Testis (tissue), 3 donors: ENCODE results near the gene CCDC157. TPM values are rescaled to one million over a fixed set of nuclear protein-coding genes. Genes with fewer than 3 reads are reported as not detected.

Source experiments
- DNase-seq: peaks from one replicate; pipeline ENCODE4 v3.0.0-alpha.2; 2019
- H3K27ac ChIP-seq, 2 donors: fragments of 200-600 bp; sonication (generic); one replicate each; pipeline ENCODE4 v1.5.1; 2019
- H3K27me3 ChIP-seq: fragments of 200-600 bp; sonication (generic); one replicate; pipeline ENCODE4 v1.5.1; 2019
- H3K36me3 ChIP-seq: fragments of 200-600 bp; sonication (generic); one replicate; pipeline ENCODE4 v1.5.1; 2017; ENCODE audit warnings: low read depth; ENCODE audit errors: missing control alignments
- H3K4me1 ChIP-seq: fragments of 200-600 bp; sonication (generic); one replicate; pipeline ENCODE4 v1.5.1; 2019
- H3K4me3 ChIP-seq, 2 donors: fragments of 200-600 bp; sonication (generic); one replicate each; pipeline ENCODE4 v1.5.1; 2017 to 2019
- H3K9me3 ChIP-seq: fragments of 200-600 bp; sonication (generic); one replicate; pipeline ENCODE4 v1.5.1; 2017
- POLR2A ChIP-seq: fragments of 450-650 bp; IDR thresholded peaks from one replicate; pipeline ENCODE4 v1.6.1; 2017; ENCODE audit warnings: antibody characterized with exemption, mild to moderate bottlenecking, moderate library complexity
- WGBS, 2 donors: methylation state at CpG; one replicate each; pipeline ENCODE4 v1.1.5; 2018; 5-methylcytosine and 5-hydroxymethylcytosine counted together
- intact Hi-C: fragments of 100-400 bp; cut with DNase I; formaldehyde crosslinking; loops from one replicate; pipeline ENCODE4 v1.15.1; 2023; ENCODE audit warnings: low total_unique reads
- polyA plus RNA-seq: library from polyadenylated mRNA; stranded (reverse); fragments of 350-450 nt; fragmentation: Illumina TruSeq; extraction: RNeasy Lipid Tissue Mini Kit (QIAGEN cat#74804); gene quantifications from one replicate; pipeline ENCODE4 v1.2.3, GENCODE V29; 2014; ENCODE audit warnings: low read depth, low replicate concordance; ENCODE audit not compliant: insufficient read depth
- small RNA-seq, 2 donors: library from RNA; depleted of rRNA; stranded (forward); fragments of <200 nt; gene quantifications; one replicate each; pipeline ENCODE3, GENCODE V24; 2016
- total RNA-seq, 2 donors: library from RNA; depleted of rRNA; stranded (reverse); fragments of >200 nt; gene quantifications; one replicate each; pipeline ENCODE4 v1.2.3, GENCODE V29; 2016
- TF ChIP-seq, protein P1 (sequence below), 3 experiments: fragments of 450-650 bp in 2 of 3; fragments of 200-600 bp in 1 of 3; sonication (generic) in 1 of 3; IDR thresholded peaks; one replicate each; pipeline ENCODE4 v1.5.1; 2016 to 2019; ENCODE audit warnings: antibody characterized with exemption in 3 of 3, mild to moderate bottlenecking in 2 of 3, moderate library complexity in 1 of 3

The CCDC157 gene
- total and polyA plus RNA-seq, 3 donors from 2014 or later: 69.2 to 81.9 (median 70.1) TPM

DNA sequence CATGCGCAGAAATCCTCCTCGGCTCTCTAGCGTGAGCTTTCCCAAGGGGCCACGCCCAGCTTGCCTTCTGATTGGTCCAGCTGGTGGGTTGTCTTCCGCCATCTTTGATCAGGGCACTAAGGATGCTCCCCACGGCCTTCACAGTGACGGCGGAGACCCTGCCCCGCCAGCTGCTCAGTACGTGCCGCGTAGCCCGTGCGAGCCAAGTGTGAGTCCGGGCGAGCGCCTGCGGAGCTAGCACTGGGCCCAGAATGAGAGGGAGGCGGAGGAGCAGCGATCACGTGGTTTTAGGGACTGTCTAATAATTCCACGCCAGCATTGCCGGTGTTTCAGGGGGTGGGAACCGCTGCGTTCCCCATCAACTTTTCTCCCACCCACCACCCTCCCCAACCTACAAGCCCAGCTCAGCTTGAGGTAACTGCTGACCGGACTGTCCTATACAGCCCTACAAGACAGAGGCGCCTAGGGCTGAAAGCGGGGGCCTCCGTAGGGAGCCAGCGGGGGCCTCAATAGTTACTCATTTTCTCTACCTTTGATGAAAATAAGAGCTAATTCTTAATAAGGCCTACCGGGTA is 67.2 kb downstream of the CCDC157 start:
- WGBS, 2 donors: 1% methylated on average over 20 to 31 of the region's 31 CpGs
- intact Hi-C loops: no loop called here
- TF ChIP-seq, protein P1, sequence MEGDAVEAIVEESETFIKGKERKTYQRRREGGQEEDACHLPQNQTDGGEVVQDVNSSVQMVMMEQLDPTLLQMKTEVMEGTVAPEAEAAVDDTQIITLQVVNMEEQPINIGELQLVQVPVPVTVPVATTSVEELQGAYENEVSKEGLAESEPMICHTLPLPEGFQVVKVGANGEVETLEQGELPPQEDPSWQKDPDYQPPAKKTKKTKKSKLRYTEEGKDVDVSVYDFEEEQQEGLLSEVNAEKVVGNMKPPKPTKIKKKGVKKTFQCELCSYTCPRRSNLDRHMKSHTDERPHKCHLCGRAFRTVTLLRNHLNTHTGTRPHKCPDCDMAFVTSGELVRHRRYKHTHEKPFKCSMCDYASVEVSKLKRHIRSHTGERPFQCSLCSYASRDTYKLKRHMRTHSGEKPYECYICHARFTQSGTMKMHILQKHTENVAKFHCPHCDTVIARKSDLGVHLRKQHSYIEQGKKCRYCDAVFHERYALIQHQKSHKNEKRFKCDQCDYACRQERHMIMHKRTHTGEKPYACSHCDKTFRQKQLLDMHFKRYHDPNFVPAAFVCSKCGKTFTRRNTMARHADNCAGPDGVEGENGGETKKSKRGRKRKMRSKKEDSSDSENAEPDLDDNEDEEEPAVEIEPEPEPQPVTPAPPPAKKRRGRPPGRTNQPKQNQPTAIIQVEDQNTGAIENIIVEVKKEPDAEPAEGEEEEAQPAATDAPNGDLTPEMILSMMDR (IDR thresholded peaks at IDR 0.05): peak in 1 of 3 experiments; percentile 6
- no peak for TF ChIP-seq POLR2A
- peak overlapping the region; percentile 94 to 96 for H3K27ac ChIP-seq
- peaks cover 54% of the 10 kb centered on the region for H3K4me1 ChIP-seq
- H3K27me3 ChIP-seq: no peaks in the 10 kb centered on the region
- no peaks in the 10 kb centered on the region for H3K9me3 ChIP-seq
- peak overlapping the region; percentile 77 to 85 for H3K4me3 ChIP-seq
- no peaks in the 10 kb centered on the region for H3K36me3 ChIP-seq
- DNase-seq: peak; percentile 99

DNA sequence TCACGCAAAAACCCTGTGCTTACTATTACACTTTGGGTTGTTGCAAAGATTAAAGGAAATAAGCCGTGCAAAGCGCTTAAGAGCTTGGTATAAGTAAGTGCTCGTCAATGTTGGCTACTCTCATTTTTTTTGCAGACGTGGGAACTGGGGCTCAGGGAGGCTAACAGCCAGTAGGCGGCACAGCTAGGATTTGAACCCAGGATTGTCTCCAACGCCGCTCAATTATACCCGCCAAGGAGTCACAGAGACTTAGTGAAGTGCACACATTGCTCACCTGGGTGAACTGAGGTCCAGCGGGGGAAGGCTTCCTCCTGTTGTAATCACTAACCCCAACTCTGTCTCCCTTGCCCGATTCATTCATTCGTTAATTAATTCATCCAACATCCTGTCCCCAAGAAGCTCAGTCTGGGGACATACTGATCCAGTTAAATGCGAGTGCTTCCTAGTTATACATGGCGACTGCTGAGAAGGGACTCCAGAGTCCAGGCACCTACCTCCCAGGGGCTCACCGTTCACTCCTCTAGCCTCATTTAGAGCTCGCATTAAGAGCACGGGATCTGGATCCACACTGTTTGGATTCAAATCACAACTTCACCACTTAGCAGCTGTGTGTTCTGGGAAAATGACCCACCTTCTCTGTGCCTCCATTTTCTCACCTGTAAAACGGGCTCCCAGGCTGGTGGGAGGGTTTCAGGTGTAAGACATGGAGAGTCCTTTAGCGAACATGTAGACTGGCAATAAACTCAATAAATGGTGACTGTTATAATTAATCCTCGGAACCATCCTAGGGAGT is 67.9 kb downstream of the CCDC157 start:
- Histone ChIP-seq H3K36me3 (no peaks in the 10 kb centered on the region), H3K27ac (peak overlapping the region; percentile 94 to 96), H3K9me3 (no peaks in the 10 kb centered on the region), H3K4me1 (peaks cover 54% of the 10 kb centered on the region), H3K4me3 (peak overlapping the region; percentile 77 to 85), H3K27me3 (no peaks in the 10 kb centered on the region)
- no peak for DNase-seq
- WGBS, 2 donors: 21 to 39% methylated on average over 20 of the region's 20 CpGs
- intact Hi-C loops: no loop called here
- TF ChIP-seq POLR2A: no peak
- TF ChIP-seq, protein P1 (IDR thresholded peaks at IDR 0.05): peak in 1 of 3 experiments; percentile 7

DNA sequence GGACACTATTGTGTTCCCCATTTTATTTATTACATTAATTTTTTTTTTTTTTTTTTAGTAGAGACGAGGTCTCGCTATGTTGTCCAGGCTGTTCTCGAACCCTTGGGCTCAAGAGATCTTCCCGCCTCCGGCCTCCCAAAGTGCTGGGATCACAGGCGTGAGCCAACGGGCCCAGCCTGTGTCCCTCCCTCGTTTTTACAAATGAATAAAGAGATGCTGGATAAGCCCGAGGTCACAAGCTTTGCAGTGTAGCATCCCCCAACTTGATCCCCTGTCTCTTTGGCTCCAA is 68.5 kb downstream of the CCDC157 start:
- TF ChIP-seq POLR2A: no peak
- TF ChIP-seq, protein P1 (IDR thresholded peaks at IDR 0.05): no peak
- Histone ChIP-seq H3K27me3 (no peaks in the 10 kb centered on the region), H3K4me3 (peak overlapping the region; percentile 54 to 80), H3K27ac (peak overlapping the region; percentile 63 to 76), H3K4me1 (peaks cover 50% of the 10 kb centered on the region), H3K9me3 (no peaks in the 10 kb centered on the region), H3K36me3 (no peaks in the 10 kb centered on the region)
- DNase-seq: no peak
- 1 to 7% methylated on average over 7 to 9 of the region's 9 CpGs for WGBS, 2 donors
- intact Hi-C loops: no loop called here

DNA sequence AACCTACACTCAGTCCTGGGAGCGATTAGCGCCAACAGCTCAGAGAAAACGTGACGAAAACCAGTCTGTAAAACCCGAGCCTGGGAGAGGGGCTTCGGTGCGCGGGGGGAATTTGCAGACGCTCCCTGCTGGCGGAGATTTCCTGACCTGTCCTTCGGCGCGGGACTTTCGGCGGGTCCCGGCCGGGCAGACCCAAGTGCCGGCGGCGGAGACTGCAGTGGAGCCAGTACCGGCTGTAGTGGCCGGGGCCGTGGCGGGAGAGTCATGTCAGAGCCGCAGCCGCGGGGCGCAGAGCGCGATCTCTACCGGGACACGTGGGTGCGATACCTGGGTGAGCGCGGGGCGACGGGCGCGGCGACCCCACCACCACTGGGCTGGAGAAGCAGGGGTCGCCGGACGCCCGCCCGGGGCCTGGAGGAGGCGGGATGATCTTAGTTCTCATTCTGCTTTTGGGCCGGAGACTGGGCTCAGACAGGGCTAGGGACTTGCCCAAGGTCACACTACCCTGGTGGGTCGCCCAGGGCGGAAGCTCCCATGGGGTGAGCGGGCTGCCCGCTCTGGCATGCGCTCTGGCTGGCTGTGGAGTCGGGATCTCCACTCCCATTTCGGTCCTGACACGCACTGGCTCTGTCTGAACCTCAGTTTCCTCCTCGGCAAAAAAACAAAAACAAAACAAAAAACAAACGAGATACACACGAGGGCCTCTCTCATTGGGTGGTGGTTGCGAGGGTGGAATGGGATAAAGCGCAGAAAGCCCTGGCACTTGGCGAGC is 69.0 kb downstream of the CCDC157 start, which contains the start of gene MTFP1:
Gene MTFP1, plus strand, starts transcription at position 153 of the 772 bp plus-strand sequence. Its CDS starts 112 bp downstream, at position 265.
- H3K27ac ChIP-seq: peak within 1 kb of the TSS; percentile 63 to 96
- peak; percentile 79 for DNase-seq
- H3K4me3 ChIP-seq: peak within 1 kb of the TSS; percentile 54 to 80
- H3K27me3 ChIP-seq: no peaks in the 10 kb centered on the region
- H3K36me3 ChIP-seq: no peaks in the 10 kb centered on the region
- H3K4me1 ChIP-seq: peaks cover 45% of the 10 kb centered on the region
- 2% methylated on average over 36 to 43 of the region's 61 CpGs for WGBS, 2 donors
- TF ChIP-seq, protein P1 (IDR thresholded peaks at IDR 0.05): peak in 1 of 3 experiments; percentile 11
- no peak for TF ChIP-seq POLR2A
- intact Hi-C loops: no loop called here
- H3K9me3 ChIP-seq: no peaks in the 10 kb centered on the region

Small RNAs within 50 kb of the gene (small RNA-seq; reads per million reads assigned to genes)
- gene AC004832.3: 0 reads per million in 2 donors
- gene RNU6-564P: 0 reads per million in 2 donors

Other genes with a start within 250 kb of the CCDC157 start
- gene LIF, start 110.2 kb upstream of the CCDC157 start, total RNA-seq: 1 to 10 TPM in 1 of 2 donors, under 1 TPM in 1; 0.08 to 1.4 TPM
- gene LIF, start 110.2 kb upstream of the CCDC157 start, polyA plus RNA-seq: 1.4 TPM
- gene OSM, start 90.2 kb upstream of the CCDC157 start, total RNA-seq: 1 to 10 TPM in 1 of 2 donors, not detected in 1; 1.6 TPM
- 0.69 TPM for gene OSM, start 90.2 kb upstream of the CCDC157 start, polyA plus RNA-seq
- gene CASTOR1, start 67.5 kb upstream of the CCDC157 start, total RNA-seq: 10 to 100 TPM; 36.7 to 71.4 TPM
- gene CASTOR1, start 67.5 kb upstream of the CCDC157 start, polyA plus RNA-seq: 32.8 TPM
- 10 to 100 TPM; 48.4 to 79.1 TPM for gene TBC1D10A, start 30.1 kb upstream of the CCDC157 start, total RNA-seq
- gene TBC1D10A, start 30.1 kb upstream of the CCDC157 start, polyA plus RNA-seq: 51.0 TPM
- 100 to 1,000 TPM; 159 to 174 TPM for gene SF3A1, start 113 bp upstream of the CCDC157 start, total RNA-seq
- gene SF3A1, start 113 bp upstream of the CCDC157 start, polyA plus RNA-seq: 272 TPM
- gene RNF215, start 30.4 kb downstream of the CCDC157 start, total RNA-seq: 10 to 100 TPM; 20.9 to 24.6 TPM
- gene RNF215, start 30.4 kb downstream of the CCDC157 start, polyA plus RNA-seq: 18.2 TPM
- gene SEC14L2, start 40.0 kb downstream of the CCDC157 start, total RNA-seq: 1 to 10 TPM; 2.2 to 3.5 TPM
- 4.7 TPM for gene SEC14L2, start 40.0 kb downstream of the CCDC157 start, polyA plus RNA-seq
- gene MTFP1, start 68.8 kb downstream of the CCDC157 start, total RNA-seq: 10 to 100 TPM in 1 of 2 donors, 1 to 10 TPM in 1; 9.3 to 13.2 TPM
- 5.7 TPM for gene MTFP1, start 68.8 kb downstream of the CCDC157 start, polyA plus RNA-seq
- gene SEC14L3, start 115.0 kb downstream of the CCDC157 start, total RNA-seq: under 1 TPM; 0.24 to 0.25 TPM
- 0.28 TPM for gene SEC14L3, start 115.0 kb downstream of the CCDC157 start, polyA plus RNA-seq
- 10 to 100 TPM; 27.6 to 28.8 TPM for gene SEC14L4, start 148.7 kb downstream of the CCDC157 start, total RNA-seq
- gene SEC14L4, start 148.7 kb downstream of the CCDC157 start, polyA plus RNA-seq: 11.5 TPM
- 10 to 100 TPM; 17.0 to 28.2 TPM for gene SEC14L6, start 189.7 kb downstream of the CCDC157 start, total RNA-seq
- 12.3 TPM for gene SEC14L6, start 189.7 kb downstream of the CCDC157 start, polyA plus RNA-seq
- gene GAL3ST1, start 217.7 kb downstream of the CCDC157 start, total RNA-seq: 10 to 100 TPM; 11.3 to 18.5 TPM
- gene GAL3ST1, start 217.7 kb downstream of the CCDC157 start, polyA plus RNA-seq: 4.2 TPM
- 10 to 100 TPM; 96.5 to 99.4 TPM for gene PES1, start 234.9 kb downstream of the CCDC157 start, total RNA-seq
- gene PES1, start 234.9 kb downstream of the CCDC157 start, polyA plus RNA-seq: 80.3 TPM